Hematopoietic multipotent progenitor cell treated with erythropoietin and hydrocortisone succinate and interleukin-3 and kit ligand, for 15 days (in vitro differentiated cells): ENCODE measurements around the gene PTPRG.

ENCODE experiments used
- DNase-seq: peaks from one replicate; pipeline ENCODE4 v3.0.0-alpha.2; 2015; ENCODE audit warnings: low spot score

The PTPRG gene

GRCh38 chr3:61967019-61967418 is 405.6 kb downstream of the PTPRG start:
- no peak for DNase-seq

- no peak for DNase-seq
These were observed 406.6 kb downstream of the PTPRG start for GRCh38 chr3:61967937-61968336.

DNA sequence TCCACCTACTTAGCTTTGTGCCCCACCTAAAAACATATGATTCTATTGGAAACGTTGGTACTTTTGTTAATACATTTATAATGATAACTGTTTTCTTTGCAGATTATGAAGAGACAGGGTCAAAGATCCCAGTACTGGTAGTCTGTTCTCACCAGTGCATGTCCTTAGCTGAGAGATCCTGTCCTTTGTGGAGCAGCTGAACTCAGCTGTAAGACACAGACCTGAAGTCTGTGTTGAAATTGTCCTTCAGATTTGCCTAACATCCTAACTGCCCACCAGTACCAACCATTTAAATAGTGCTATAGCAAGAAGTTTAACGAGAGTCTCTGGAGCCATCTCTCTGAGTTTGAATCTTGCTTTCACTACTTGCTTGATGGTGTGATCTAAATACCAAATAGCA is 413.3 kb downstream of the PTPRG start:
- DNase-seq = no peak

DNA sequence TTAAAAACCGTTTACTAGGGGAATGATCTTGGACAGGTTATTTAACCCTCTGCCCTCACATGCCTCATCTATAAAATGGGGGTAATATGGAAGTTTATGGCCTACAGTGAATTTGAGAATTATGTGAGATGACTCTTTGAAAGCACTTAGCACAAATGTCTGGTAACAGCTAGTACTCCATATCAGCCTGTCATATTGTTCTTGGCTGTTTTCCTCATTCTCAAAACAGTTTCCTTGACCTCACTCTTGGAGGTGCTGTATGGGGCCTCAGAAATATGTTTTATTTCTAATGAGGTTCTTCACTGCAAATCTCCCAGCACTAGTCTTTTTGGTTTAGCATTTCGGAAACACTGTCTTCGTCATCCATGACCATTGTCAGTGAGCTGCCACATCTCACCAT is 413.8 kb downstream of the PTPRG start:
- DNase-seq = no peak

DNA sequence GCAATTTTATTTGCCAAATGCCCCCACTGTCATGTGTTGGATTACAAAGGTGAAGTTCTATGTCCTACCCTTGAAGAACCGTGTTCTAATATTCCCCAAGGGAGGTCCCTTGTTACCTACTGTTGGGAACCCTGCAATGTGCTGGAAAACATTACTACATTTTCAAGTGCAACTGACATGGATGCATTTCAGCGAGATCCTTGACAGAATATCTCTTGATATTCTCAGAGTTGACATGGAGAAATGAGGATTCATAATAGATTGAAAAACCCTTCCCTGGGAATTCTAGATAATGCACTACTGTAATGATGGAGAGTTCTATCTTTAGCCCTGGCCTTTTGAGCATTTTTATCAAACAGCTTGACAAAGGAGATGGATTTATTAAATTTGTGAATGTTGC is 414.6 kb downstream of the PTPRG start:
- no peak for DNase-seq

DNA sequence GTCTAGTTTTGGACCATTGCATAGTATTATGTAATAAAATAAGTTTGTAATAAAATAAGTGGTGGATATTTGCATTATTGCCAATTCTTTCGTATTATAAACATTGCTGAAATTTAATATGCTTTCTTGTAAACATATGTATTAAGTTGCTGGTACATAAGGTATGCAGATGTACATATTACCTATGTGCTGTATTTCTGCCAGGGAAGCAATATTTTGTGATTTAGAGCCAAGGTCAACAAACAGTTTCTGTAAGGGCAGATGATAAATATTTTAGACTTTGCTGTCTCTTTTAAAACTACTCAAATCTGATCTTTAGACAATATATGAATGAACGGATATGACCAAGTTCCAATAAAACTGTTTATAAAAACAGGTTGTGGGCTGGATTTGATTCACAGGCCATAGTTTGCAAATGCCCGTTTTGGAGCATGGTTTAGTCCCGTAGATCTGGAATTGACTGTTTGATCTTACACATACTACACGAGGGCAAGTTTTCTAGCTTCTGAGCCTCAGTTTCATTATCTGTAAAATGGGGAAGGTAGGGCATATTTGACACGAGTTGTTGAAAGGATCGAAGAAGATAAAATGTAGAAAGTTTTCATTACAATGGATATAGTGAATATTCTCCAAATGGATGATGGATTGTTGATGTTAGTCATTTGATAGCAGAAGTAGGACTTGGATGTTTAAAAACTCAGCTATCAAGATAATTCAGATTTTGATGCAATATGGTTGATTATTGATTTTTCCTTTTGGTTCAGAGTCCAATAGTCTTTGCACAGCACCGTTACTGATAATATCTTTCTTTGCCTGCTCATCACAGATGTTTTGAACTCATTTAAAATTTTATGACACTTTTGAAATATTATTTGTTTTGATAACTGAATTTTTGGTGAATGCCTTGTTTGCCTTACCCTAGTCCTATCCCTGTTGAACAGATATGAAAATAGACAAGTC is 417.4 kb downstream of the PTPRG start:
- DNase-seq = no peak

GRCh38 chr3:61979638-61980037 is 418.3 kb downstream of the PTPRG start:
- no peak for DNase-seq

DNA sequence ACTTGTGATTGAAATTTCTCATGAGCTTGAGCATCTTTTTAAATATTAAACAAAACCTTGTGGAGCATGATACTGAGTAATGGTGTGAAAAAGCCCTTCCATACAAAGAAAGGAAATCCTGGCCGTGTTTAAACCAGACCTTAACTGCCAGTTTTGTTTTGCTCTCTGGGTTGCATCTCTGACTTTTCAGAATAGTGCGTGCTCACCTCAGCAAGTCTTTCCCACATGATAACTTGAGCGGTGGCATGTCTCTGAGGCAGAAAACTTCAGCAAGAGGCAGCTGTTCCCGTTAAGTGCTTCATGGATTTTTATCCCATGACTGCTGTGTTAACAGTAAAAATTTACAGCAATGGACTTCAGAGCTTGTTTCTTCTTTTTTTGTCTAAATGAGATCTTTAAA is 418.7 kb downstream of the PTPRG start:
- no peak for DNase-seq

DNA sequence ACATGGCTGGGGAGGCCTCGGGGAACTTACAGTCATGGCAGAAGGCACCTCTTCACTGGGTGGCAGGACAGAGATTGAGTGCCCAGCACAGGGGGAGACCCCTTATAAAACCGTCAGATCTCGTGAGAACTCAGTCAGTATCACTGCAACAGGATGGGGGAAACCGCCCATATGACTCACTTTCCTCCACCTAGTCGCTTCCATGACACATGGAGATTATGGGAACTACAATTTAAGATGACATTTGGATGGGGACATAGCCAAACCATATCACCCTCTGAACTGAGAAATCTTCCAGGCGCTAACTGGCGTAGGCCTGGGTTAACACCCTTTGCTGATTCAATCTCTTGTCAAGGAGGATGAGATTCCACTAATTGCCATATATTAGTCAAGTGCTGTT is 419.7 kb downstream of the PTPRG start:
- no peak for DNase-seq

DNA sequence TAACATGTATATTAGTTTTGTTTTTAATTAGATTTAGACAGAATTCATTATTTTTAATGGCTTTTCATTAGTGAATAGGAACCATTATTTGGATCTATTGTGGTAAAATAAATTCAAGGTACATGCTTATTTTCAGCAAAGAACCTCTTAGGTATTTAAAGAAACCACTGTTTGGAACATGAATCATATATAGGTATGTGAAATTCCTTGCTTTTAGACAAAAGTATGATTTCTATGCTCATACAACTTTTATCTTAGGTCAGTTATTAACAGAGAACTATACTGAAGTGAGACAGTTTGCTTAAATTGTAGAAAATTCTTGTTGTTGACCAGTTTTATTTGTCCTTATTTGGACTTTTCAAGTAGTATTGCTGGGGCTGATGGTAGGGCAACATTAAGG is 422.1 kb downstream of the PTPRG start:
- DNase-seq = no peak

DNA sequence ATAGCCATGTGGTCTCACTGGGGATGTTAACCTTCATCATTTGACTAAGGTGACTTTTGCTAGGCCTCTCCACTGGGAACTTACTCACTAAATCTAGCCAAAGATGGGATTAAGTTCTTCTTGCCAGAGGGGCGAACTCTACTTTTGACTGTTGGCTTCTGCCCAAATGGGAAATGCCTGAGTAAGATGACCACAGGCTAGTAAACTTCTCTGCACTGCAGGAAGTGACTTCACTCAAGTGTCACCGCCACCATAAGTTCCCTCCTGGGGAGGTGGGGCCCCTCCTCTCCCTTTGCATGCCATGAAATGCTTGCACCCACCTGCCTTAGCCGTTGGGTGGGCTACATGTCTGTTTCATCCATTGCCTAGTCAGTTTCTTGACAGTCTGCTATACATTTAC is 423.6 kb downstream of the PTPRG start:
- no peak for DNase-seq

GRCh38 chr3:61986473-61986872 is 425.1 kb downstream of the PTPRG start:
- no peak for DNase-seq

DNA sequence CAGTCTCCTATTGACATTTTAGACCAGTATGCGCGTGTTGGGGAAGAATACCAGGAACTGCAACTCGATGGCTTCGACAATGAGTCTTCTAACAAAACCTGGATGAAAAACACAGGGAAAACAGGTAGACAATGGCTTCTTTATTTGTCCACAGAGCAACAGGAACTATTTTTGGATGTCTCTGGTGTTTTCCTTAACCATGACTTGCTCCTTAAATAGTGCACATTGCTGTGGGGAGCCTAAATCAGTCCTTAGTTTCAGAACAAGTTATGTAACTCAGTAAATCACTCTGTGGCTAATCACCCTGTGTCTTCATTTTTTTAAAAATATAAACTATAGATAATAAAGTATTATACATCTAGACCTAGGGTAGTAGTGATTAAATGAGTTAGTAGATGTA is 428.3 kb downstream of the PTPRG start:
- no peak for DNase-seq

GRCh38 chr3:61990327-61991027 is 429.1 kb downstream of the PTPRG start:
- DNase-seq = no peak

DNA sequence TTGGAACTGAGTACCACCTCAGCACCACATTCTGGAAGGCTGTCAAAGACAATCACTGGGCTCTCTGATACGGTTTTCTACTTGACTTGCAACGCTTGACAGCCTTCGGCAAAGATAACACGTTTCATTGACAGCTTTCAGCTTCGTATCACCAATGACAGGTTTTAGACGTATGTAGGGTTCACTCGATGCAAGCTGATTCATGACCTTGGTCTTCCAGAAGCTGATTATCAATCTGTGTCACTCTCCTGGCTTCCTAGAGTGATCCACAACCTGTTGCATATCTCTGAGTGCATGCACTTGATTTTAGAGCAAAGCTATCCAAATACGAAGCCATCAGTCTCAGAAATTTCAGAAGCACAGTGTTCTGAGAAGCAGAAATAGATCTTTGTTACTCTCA is 430.3 kb downstream of the PTPRG start:
- no peak for DNase-seq

- no peak for DNase-seq
These were observed 435.0 kb downstream of the PTPRG start for GRCh38 chr3:61996366-61996765.

DNA sequence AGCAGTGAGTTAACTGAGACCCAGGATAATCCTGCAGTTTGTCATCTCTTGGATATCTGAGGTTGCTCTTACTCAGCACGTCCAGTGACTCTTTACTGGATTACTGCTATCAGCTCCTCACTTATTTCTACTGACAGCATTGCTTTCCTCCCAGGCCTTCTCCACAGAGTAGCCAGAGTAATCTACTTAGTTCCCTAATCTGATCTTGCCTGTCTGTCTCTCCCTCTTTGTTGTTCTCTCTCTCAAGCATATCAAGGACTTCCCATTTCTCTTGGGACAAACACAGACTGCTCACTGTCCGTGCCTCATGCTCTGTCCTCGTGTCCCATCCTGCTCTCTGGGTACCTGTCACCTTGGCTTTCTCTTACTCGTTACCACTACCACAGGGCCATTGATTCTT is 435.7 kb downstream of the PTPRG start:
- DNase-seq = no peak

GRCh38 chr3:62003835-62004234 is 442.5 kb downstream of the PTPRG start:
- no peak for DNase-seq

DNA sequence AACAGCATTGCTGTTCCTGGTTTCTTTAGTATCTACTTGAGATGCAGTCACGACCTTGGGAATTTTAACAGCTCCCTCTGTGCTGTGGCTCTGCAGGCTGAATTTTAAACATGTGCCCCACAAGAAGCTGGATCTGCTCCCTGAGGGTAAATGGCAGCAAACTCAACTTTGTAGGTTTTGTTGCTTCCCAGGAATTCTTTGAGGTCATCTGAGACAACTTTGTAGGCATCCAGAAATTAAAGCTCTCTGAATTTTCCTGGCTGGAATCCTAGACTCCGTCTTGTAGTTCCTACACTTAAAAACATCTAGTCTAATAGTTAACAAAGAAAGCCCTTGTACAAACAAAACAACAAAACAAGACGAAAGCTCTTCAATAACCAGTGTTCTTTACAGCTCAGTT is 445.7 kb downstream of the PTPRG start:
- no peak for DNase-seq

GRCh38 chr3:62010989-62011388 is 449.6 kb downstream of the PTPRG start:
- no peak for DNase-seq

DNA sequence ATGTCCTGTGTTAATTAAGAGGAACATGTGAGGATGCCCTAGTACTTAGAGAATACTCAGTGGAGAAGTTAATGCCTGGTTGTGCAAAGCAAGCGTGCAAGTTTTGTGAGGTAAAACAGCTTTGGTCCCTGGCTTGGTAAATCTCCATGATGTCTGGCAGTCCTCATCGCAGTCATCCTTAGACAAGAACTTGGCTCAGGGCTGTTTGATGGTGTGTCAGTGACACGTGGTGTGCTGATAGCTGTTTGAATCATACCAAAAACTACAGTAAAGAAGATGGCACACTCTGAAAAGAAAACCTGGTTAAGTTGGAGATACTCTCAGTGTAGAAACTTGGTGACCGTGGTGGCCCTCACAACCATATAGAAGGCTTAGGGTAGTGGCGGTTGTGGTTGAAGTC is 450.3 kb downstream of the PTPRG start:
- no peak for DNase-seq

DNA sequence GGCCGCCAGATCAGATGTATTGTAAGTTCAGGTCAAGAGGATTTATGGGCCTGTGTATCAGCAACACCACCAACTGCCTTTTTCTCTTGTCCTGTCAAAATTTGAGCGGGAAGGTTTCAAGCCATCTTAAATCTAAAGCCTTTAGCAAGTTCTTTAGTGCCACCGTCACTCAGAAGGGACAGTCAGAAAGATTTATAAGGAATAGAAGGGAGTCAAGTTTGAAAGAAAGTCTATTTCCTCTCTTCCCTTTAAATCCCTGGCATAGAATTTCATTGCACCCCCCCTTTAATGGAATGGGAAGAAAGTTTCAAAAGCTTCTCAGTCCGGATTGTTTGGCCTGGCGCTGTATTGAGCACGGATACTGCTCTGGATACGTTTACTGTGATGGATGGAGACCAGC is 452.6 kb downstream of the PTPRG start:
- no peak for DNase-seq

DNA sequence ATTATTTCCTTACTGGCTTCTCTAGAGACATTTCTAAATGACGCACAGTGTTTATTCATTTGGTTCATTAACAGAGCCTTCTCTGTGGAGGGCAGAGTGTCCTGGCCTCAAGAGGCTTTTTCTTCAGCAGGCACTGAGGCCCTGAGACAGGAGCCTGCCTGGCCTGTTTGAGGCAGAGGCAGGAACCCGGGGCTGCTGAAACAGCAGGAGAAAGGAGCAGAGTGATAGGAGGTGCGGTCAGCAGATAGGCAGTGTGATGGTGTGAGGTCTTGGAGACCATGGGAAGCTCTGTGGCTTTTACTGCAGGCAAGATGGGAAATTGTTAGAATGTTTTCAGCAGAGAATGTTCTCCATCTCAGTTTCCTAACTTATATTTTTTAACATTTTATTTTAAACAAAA is 453.7 kb downstream of the PTPRG start:
- DNase-seq = no peak

DNA sequence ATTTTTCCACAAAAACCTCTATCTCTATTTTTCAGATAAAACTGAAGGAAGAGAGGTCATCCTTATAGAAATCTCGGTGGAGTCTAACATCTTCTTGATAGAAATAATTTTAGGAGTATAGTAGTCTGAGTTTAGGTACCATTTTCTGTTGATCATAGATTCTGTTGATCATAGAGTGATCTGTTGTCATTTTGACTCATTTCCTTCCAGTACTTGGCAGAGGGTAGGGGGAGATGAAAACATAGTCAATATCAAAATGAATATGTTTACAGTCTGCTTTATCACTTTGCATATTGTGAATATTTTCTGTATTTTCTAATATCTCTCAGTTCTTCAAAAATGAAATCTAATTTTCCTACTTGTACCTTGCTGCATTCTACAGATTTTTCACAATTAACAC is 458.5 kb downstream of the PTPRG start:
- DNase-seq = no peak
